HG02798 (cell line): ENCODE measurements around the gene ECSIT.

Source experiments
- ATAC-seq: cut with Tn5 transposase; IDR thresholded peaks from one replicate; pipeline ENCODE4 v1.9.1; 2021; ENCODE audit warnings: mild to moderate bottlenecking; ENCODE audit not compliant: unreplicated experiment, poor library complexity

Gene ECSIT

GRCh38 chr19:11551603-11552235 lies 22.8 kb upstream of the ECSIT start:
- ATAC-seq, result no peak

GRCh38 chr19:11550265-11550664 lies 21.3 kb upstream of the ECSIT start:
- ATAC-seq, result no peak

- no peak for ATAC-seq
Observed at GRCh38 chr19:11549386-11549953, 20.5 kb upstream of the ECSIT start.

DNA sequence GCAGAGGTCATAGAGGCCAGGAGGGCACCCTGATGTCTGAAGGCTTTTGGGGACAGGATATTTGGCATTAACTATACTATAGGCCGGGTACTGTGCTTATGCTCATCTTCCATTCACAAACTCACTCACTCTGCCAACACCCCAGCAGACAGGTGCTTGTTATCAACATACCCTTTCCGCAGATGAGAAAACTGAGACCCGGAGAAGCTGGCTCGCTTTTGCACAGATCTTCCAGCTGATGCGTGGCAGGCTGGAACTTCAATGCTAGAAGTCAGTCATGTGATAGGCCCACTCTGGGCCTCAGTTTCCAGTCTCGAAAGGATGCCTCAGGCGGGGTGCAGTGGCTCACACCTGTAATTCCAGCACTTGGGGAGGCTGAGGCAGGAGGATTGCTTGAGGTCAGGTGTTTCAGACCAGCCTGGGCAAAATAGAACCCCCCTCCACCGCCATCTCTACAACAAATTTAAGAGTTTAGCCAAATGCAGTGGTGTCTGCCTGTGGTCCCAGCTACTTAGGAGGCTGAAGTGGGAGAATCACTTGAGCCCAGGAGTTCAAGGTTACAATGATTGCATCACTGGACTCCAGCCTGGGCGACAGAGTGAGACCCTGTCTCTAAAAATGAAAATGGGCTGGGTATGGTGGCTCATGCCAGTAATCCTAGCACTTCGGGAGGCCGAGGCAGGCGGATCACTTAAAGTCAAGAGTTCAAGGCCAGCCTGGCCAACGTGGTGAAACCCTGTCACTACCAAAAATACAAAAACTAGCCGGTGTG lies 19.2 kb upstream of the ECSIT start:
- ATAC-seq, result no peak

DNA sequence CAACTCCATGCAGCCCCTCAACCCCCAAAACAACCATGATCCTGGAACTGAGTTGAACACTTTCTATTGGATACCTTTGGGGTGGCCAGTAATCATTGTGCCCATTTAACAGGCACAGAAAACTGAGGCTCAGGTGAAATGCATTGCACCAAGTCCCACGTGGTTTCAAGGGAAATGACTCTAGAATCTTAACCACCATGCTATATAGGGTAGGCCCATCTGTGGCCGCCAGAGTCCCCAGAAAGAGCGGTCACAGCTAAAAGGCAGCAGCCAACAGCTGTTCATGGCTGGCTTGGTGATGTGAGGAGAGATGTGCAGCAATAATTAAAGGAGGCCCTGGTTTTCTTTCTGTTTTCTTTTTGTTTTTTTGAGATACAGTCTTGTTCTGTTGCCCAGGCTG lies 12.3 kb upstream of the ECSIT start:
- no peak for ATAC-seq

DNA sequence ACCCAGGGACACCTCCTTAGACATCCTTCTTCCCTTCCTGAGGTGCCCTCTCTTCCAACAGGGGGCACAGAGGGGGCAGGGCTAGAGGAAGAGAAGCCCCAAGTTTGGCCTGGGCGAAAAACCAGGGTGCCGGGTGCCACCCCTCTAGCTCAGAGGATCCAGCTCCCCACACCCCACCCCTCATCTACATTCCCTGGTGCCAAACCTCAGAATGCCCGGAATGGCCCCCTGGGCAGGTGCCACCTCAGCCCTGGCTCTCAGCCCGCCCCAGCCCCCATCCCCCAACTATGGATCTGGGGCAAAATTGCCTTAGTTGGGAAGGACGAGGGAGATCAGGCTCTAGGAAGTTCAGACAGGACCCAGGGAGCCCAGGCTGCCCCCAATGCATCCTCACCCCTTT lies 11.7 kb upstream of the ECSIT start:
- no peak for ATAC-seq

GRCh38 chr19:11539495-11540365 lies 10.8 kb upstream of the ECSIT start:
- no peak for ATAC-seq

GRCh38 chr19:11538232-11539036 lies 9.5 kb upstream of the ECSIT start, which contains the start of gene CNN1:
CNN1 (plus strand) TSS chr19:11538851; CDS start chr19:11538928, 77 bp downstream.
- ATAC-seq, result no peak

GRCh38 chr19:11535792-11536595 lies 7.1 kb upstream of the ECSIT start:
- ATAC-seq, result peak; percentile 88

- no peak for ATAC-seq
Observed at GRCh38 chr19:11534948-11535347, 6.0 kb upstream of the ECSIT start.

DNA sequence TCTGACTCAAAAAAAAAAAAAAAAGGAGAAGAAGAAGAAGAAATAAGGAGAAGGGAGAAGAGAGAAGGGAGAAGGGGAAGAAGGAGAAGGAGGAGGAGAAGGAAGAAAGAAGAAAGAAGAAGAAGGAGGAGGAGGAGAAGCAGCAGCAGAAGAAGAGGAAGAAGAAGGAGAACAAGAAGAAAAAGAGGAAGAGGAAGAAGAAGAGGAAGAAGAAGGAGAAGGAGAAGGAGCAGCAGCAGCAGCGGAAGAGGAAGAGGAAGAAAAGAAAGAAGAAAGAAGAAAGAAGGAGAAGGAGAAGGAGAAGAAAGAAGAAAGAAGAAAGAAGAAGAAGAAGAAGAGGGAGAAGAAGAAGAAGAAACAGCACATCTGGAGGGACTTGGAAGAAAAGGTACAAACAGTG lies 5.6 kb upstream of the ECSIT start:
- no peak for ATAC-seq

DNA sequence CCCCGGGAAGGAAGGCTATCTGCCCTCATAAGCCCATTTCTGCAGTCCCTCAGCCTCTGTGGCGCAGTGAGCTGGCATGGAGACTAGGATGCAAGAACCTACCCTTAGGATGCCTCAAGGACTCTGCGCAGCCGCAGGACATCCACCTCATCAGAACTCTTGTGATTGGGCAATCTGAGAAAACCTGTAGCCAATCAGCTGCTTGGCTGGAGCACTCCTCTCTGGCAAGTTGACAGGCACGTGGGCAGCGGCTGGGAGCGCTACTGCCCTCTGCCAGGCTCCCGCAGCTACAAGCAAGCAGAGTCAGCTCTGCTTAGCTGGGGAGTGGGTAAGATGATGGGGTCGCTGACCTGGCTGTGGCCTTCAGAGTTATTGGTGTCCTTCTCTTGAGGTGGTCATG lies 1.5 kb upstream of the ECSIT start:
- ATAC-seq, result no peak

- no peak for ATAC-seq
Observed at GRCh38 chr19:11519138-11519537, 9.8 kb downstream of the ECSIT start.

GRCh38 chr19:11513946-11514345 lies 15.0 kb downstream of the ECSIT start:
- no peak for ATAC-seq

DNA sequence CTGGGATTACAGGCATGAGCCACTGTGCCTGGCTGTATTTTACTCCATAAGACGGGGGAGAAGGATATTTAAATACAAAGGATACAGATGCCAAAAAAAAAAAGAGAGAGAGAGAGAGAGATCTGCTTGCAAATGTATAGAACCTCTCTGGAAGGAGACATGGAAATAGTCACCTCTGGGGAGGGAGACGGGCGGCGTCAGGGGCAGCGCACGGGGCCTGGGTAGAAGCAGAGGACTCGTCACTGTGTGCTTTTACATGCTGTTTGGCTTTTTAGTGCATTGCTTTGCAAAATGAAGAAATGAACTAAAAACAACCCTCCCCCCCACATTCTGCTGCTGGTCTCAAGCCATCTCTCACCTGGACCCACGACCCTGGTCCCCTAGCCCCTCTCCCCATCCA lies 18.5 kb downstream of the ECSIT start:
- no peak for ATAC-seq

DNA sequence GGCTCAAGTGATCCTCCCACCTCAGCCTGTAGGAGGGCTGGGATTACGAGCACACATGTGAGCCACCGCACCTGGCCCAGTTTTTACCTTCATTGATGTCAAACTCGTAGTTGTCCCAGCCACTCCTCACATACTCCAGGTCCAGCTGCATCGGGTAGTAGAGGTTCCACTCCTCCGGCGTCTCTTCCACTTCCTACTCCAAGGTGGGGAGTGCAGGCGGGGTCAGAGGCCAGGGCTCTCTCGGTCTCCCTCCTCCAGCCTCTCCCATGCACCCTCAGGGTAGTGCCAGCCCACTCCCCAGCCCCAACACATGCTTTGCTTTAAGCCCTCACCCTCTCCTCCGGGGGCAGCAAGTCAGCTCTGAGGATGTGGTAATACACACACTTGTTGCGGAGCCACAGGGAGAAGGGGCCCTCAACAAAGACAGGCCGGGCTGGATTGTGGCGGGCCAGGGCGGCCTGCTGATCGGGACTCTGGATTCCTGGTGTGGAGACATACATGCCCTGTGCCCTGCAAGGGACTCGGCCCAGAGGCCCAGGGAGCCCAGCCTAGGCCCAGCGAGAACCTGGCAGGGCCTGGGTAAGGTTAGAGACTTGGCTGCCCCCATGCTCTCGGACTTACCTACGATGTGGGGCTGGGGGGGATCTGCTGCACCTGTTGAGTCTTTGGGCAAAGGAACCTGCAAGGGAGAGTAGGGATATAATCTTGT lies 21.4 kb downstream of the ECSIT start:
- no peak for ATAC-seq

- no peak for ATAC-seq
Observed at GRCh38 chr19:11506967-11507366, 22.0 kb downstream of the ECSIT start.

DNA sequence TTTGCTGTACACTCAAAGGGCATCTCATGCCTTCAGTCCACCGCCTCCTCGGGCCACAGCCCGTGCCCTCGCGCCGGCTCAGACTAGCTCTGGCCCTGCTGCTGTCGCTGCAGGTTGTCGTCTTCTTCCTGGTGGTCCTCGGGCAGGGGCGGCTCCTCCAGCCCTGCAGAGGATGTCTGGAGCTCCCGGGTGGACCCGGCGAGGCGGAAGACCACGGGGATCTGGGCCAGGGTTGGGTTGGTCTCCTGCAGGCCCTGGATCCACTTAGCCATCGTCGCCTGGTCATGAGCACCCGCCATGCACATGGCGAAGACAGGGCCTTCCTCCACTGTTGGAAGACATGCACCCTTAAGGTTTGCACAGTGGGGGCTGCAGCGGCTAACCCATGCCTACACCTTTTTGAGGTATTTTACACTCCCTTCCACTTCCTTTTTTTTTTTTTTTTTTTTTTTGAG lies 22.8 kb downstream of the ECSIT start:
- ATAC-seq, result peak; percentile 30
